Measurements from ENCODE around the gene SPATA24. TPM values are rescaled to one million over a fixed set of nuclear protein-coding genes. Genes with fewer than 3 reads are reported as not detected.
A peak's percentile ranks its signal among the peaks of the same experiment; 100 is the strongest.

The SPATA24 gene
- total and polyA plus RNA-seq, 2 of the 13 experiments (the other 11 are each of a cell fraction or from before 2014, with no cell fraction given), result 6.0 to 11.1 TPM

DNA sequence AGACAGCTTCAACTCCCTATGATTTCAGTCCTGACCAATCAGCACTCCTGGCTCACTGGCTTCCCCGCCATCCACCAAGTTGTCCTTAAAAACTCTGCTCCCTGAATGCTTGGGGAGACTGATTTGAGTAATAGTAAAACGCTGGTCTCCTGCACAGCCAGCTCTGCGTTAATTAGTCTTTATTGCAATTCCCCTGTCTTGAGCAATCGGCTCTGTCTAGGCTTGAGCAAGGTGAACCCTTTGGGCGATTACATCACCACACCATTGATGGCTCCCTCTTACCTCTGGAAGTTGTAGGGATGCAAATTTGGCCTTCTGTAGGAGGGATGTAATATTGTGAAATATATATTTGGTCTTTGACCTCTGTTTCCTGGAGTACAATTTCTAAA, 17.8 kb downstream of the SPATA24 start (continued):
- TF ChIP-seq, protein P1, sequence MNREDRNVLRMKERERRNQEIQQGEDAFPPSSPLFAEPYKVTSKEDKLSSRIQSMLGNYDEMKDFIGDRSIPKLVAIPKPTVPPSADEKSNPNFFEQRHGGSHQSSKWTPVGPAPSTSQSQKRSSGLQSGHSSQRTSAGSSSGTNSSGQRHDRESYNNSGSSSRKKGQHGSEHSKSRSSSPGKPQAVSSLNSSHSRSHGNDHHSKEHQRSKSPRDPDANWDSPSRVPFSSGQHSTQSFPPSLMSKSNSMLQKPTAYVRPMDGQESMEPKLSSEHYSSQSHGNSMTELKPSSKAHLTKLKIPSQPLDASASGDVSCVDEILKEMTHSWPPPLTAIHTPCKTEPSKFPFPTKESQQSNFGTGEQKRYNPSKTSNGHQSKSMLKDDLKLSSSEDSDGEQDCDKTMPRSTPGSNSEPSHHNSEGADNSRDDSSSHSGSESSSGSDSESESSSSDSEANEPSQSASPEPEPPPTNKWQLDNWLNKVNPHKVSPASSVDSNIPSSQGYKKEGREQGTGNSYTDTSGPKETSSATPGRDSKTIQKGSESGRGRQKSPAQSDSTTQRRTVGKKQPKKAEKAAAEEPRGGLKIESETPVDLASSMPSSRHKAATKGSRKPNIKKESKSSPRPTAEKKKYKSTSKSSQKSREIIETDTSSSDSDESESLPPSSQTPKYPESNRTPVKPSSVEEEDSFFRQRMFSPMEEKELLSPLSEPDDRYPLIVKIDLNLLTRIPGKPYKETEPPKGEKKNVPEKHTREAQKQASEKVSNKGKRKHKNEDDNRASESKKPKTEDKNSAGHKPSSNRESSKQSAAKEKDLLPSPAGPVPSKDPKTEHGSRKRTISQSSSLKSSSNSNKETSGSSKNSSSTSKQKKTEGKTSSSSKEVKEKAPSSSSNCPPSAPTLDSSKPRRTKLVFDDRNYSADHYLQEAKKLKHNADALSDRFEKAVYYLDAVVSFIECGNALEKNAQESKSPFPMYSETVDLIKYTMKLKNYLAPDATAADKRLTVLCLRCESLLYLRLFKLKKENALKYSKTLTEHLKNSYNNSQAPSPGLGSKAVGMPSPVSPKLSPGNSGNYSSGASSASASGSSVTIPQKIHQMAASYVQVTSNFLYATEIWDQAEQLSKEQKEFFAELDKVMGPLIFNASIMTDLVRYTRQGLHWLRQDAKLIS (CRISPR knock-in tag; IDR thresholded peaks at IDR 0.05), result no peak
- TF ChIP-seq NFYC (CRISPR knock-in tag; IDR thresholded peaks at IDR 0.05) (no peak), CEBPB (IDR thresholded peaks at IDR 0.05; ENCODE audit: borderline replicate concordance, low read depth, low read length) (peak; percentile 93), SOX6 (IDR thresholded peaks at IDR 0.05) (no peak), SOX6 (CRISPR knock-in tag; IDR thresholded peaks at IDR 0.05) (0 out of 2 replicates have a peak, but pooled peaks have one; percentile 17), BCL6 (CRISPR knock-in tag; IDR thresholded peaks at IDR 0.05) (peak; percentile 42; the same call in 1 of the 2 replicates), ZIK1 (CRISPR knock-in tag; IDR thresholded peaks at IDR 0.05; ENCODE audit: borderline replicate concordance, low read depth) (no peak), ZBTB8A (CRISPR knock-in tag; IDR thresholded peaks at IDR 0.05; ENCODE audit: borderline replicate concordance, low read depth) (no peak), HOXA5 (CRISPR knock-in tag; IDR thresholded peaks at IDR 0.05) (no peak), SNAI1 (CRISPR knock-in tag; IDR thresholded peaks at IDR 0.05; ENCODE audit: borderline replicate concordance) (no peak), BRD4 (CRISPR knock-in tag; IDR thresholded peaks at IDR 0.05) (no peak)
- TF ChIP-seq, protein P2, sequence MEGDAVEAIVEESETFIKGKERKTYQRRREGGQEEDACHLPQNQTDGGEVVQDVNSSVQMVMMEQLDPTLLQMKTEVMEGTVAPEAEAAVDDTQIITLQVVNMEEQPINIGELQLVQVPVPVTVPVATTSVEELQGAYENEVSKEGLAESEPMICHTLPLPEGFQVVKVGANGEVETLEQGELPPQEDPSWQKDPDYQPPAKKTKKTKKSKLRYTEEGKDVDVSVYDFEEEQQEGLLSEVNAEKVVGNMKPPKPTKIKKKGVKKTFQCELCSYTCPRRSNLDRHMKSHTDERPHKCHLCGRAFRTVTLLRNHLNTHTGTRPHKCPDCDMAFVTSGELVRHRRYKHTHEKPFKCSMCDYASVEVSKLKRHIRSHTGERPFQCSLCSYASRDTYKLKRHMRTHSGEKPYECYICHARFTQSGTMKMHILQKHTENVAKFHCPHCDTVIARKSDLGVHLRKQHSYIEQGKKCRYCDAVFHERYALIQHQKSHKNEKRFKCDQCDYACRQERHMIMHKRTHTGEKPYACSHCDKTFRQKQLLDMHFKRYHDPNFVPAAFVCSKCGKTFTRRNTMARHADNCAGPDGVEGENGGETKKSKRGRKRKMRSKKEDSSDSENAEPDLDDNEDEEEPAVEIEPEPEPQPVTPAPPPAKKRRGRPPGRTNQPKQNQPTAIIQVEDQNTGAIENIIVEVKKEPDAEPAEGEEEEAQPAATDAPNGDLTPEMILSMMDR (CRISPR knock-in tag; IDR thresholded peaks at IDR 0.05), result no peak
- TF ChIP-seq, protein P3, sequence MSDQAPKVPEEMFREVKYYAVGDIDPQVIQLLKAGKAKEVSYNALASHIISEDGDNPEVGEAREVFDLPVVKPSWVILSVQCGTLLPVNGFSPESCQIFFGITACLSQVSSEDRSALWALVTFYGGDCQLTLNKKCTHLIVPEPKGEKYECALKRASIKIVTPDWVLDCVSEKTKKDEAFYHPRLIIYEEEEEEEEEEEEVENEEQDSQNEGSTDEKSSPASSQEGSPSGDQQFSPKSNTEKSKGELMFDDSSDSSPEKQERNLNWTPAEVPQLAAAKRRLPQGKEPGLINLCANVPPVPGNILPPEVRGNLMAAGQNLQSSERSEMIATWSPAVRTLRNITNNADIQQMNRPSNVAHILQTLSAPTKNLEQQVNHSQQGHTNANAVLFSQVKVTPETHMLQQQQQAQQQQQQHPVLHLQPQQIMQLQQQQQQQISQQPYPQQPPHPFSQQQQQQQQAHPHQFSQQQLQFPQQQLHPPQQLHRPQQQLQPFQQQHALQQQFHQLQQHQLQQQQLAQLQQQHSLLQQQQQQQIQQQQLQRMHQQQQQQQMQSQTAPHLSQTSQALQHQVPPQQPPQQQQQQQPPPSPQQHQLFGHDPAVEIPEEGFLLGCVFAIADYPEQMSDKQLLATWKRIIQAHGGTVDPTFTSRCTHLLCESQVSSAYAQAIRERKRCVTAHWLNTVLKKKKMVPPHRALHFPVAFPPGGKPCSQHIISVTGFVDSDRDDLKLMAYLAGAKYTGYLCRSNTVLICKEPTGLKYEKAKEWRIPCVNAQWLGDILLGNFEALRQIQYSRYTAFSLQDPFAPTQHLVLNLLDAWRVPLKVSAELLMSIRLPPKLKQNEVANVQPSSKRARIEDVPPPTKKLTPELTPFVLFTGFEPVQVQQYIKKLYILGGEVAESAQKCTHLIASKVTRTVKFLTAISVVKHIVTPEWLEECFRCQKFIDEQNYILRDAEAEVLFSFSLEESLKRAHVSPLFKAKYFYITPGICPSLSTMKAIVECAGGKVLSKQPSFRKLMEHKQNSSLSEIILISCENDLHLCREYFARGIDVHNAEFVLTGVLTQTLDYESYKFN (CRISPR knock-in tag; conservative IDR thresholded peaks at IDR 0.05), result 0 out of 2 replicates have a peak, but pooled peaks have one; percentile 16
- TF ChIP-seq, protein P4, sequence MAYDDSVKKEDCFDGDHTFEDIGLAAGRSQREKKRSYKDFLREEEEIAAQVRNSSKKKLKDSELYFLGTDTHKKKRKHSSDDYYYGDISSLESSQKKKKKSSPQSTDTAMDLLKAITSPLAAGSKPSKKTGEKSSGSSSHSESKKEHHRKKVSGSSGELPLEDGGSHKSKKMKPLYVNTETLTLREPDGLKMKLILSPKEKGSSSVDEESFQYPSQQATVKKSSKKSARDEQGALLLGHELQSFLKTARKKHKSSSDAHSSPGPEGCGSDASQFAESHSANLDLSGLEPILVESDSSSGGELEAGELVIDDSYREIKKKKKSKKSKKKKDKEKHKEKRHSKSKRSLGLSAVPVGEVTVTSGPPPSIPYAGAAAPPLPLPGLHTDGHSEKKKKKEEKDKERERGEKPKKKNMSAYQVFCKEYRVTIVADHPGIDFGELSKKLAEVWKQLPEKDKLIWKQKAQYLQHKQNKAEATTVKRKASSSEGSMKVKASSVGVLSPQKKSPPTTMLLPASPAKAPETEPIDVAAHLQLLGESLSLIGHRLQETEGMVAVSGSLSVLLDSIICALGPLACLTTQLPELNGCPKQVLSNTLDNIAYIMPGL (CRISPR knock-in tag; IDR thresholded peaks at IDR 0.05; ENCODE audit: borderline replicate concordance in 1 of 2, low read depth in 1 of 2), result no peak
- TF ChIP-seq, protein P5, sequence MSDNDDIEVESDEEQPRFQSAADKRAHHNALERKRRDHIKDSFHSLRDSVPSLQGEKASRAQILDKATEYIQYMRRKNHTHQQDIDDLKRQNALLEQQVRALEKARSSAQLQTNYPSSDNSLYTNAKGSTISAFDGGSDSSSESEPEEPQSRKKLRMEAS (IDR thresholded peaks at IDR 0.05), result 0 out of 2 replicates have a peak, but pooled peaks have one; percentile 28

Measured in HepG2 (cell line).